HepG2 (cell line): ENCODE measurements around the gene OSGEPL1. TPM values are rescaled to one million over a fixed set of nuclear protein-coding genes. Genes with fewer than 3 reads are reported as not detected.

Experiments
- ATAC-seq: fragments of 200-7000 bp; cut with Tn5 transposase; 3 replicates; pipeline ENCODE4 v1.9.1; 2020; ENCODE audit warnings: mild to moderate bottlenecking, moderate library complexity
- BruUV-seq: library from RNA; stranded (reverse); fragments of 400-500 nt; replicated peaks from 2 replicates; lab custom pipeline; 2021; lab: Mats Ljungman, UMichigan
- CTCF ChIA-PET: fragments of 300-600 bp; formaldehyde crosslinking; extraction: SDS; loops from one replicate; lab custom pipeline; 2021; ENCODE audit warnings: low total read pairs, inconsistent platforms, low intra/inter-chr PET ratio; lab: Yijun Ruan, JAX
- POLR2A ChIA-PET: fragments of 350-600 bp; sonication (Branson Sonifier 250); formaldehyde crosslinking; loops from one replicate; lab custom pipeline; 2020; ENCODE audit warnings: antibody characterized with exemption, inconsistent platforms; lab: Yijun Ruan, JAX
- DNase-seq: peaks from one replicate; pipeline ENCODE4 v3.0.0-alpha.2; 2015; ENCODE audit warnings: low spot score
- FAIRE-seq: peaks from 3 replicates; lab custom pipeline; 2011; peaks lifted over from hg19 to GRCh38; lab: Jason Lieb, UNC
- H2AFZ ChIP-seq: one replicate; pipeline ENCODE4 v1.6.1; 2011; ENCODE audit warnings: low read length, inconsistent platforms
- H3K27ac ChIP-seq: fragments of 300-600 bp; 3 replicates; pipeline ENCODE4 v1.8.0; 2011; ENCODE audit warnings: mixed run types, mild to moderate bottlenecking, mixed read lengths, low read length, inconsistent platforms; ENCODE audit not compliant: insufficient read depth; ENCODE audit errors: extremely low read length
- H3K27me3 ChIP-seq, 2 experiments: fragments of 200-600 bp in 1 of 2; 2 replicates in 1 of 2; 3 replicates in 1 of 2; pipeline versions ENCODE4 v1.6.0 to v1.8.0; 2011; ENCODE audit warnings: low read length in 2 of 2, mild to moderate bottlenecking in 2 of 2, moderate library complexity in 2 of 2, inconsistent platforms in 1 of 2; ENCODE audit not compliant: insufficient read depth in 2 of 2, control insufficient read depth in 1 of 2
- H3K36me3 ChIP-seq, 2 experiments: fragments of 200-600 bp in 1 of 2; replicated peaks in 1 of 2; 2 replicates in 1 of 2; 3 replicates in 1 of 2; pipeline versions ENCODE4 v1.5.1 to v1.8.0; 2011; ENCODE audit warnings: low read length in 2 of 2, inconsistent platforms in 1 of 2; ENCODE audit not compliant: insufficient read depth in 2 of 2, control insufficient read depth in 1 of 2
- H3K4me1 ChIP-seq: 2 replicates; pipeline ENCODE4 v1.5.1; 2012; ENCODE audit warnings: low read length, inconsistent platforms; ENCODE audit not compliant: insufficient read depth
- H3K4me2 ChIP-seq: 2 replicates; pipeline ENCODE4 v1.6.0; 2011; ENCODE audit warnings: low read depth, low read length, inconsistent platforms
- H3K4me3 ChIP-seq, 3 experiments: fragments of 200-600 bp in 1 of 3; sonication (generic), shearing (Covaris generic) in 1 of 3; replicated peaks in 1 of 3; 2 replicates each; pipeline ENCODE4 v1.5.1; 2011 to 2016; ENCODE audit warnings: low read length in 3 of 3, inconsistent platforms in 2 of 3, low read depth in 2 of 3, mild to moderate bottlenecking in 2 of 3, control low read depth in 1 of 3, mixed read lengths in 1 of 3; ENCODE audit not compliant: insufficient read depth in 1 of 3
- H3K79me2 ChIP-seq: one replicate; pipeline ENCODE4 v1.6.1; 2011; ENCODE audit warnings: low read length, inconsistent platforms; ENCODE audit not compliant: insufficient read depth
- H3K9ac ChIP-seq: 2 replicates; pipeline ENCODE4 v1.6.0; 2011; ENCODE audit warnings: mild to moderate bottlenecking, low read depth, low read length, inconsistent platforms; ENCODE audit not compliant: insufficient read depth
- H3K9me3 ChIP-seq: 2 replicates; pipeline ENCODE4 v1.5.1; 2012; ENCODE audit warnings: mild to moderate bottlenecking, low read length
- H4K20me1 ChIP-seq: 2 replicates; pipeline ENCODE4 v1.6.0; 2011; ENCODE audit warnings: inconsistent platforms, mild to moderate bottlenecking, low read length, moderate library complexity; ENCODE audit not compliant: insufficient read depth
- AHR ChIP-seq: IDR thresholded peaks from 2 replicates; pipeline ENCODE4 v1.6.1; 2018; ENCODE audit warnings: missing genetic modification reagents, missing compliant biosample characterization
- CCAR2 ChIP-seq: fragments of 200-400 bp; formaldehyde crosslinking; optimal IDR thresholded peaks from 2 replicates; pipeline ENCODE3; 2018; ENCODE audit warnings: low read depth, mild to moderate bottlenecking, low read length, moderate library complexity
- DR1 ChIP-seq: sonication (generic); formaldehyde crosslinking; IDR thresholded peaks from 2 replicates; pipeline ENCODE4 v1.8.0; 2021; ENCODE audit warnings: mild to moderate bottlenecking, missing genetic modification reagents, inconsistent platforms
- KLF12 ChIP-seq: sonication (generic); formaldehyde crosslinking; IDR thresholded peaks from 2 replicates; pipeline ENCODE4 v1.4.0; 2020; ENCODE audit warnings: missing genetic modification reagents, borderline replicate concordance
- MXD3 ChIP-seq: IDR thresholded peaks from 2 replicates; pipeline ENCODE4 v1.6.1; 2016; ENCODE audit warnings: mild to moderate bottlenecking, missing biosample characterization, missing genetic modification reagents
- NFKB2 ChIP-seq: sonication (generic); formaldehyde crosslinking; IDR thresholded peaks from 2 replicates; pipeline ENCODE4 v1.4.0; 2020; ENCODE audit warnings: missing genetic modification reagents, borderline replicate concordance
- RARA ChIP-seq: IDR thresholded peaks from 2 replicates; pipeline ENCODE4 v1.6.1; 2016; ENCODE audit warnings: missing genetic modification reagents, missing compliant biosample characterization
- ZBTB7B ChIP-seq: sonication (generic); formaldehyde crosslinking; IDR thresholded peaks from 2 replicates; pipeline ENCODE4 v1.4.0; 2020; ENCODE audit warnings: missing genetic modification reagents
- ZFAT ChIP-seq: sonication (generic); formaldehyde crosslinking; conservative IDR thresholded peaks from 2 replicates; pipeline ENCODE4 v1.8.1; 2023; ENCODE audit warnings: missing genetic modification reagents, inconsistent platforms
- ZFP36L2 ChIP-seq: sonication (generic); formaldehyde crosslinking; IDR thresholded peaks from 2 replicates; pipeline ENCODE4 v1.4.0; 2020; ENCODE audit warnings: missing genetic modification reagents
- ZNF121 ChIP-seq: sonication (generic); formaldehyde crosslinking; IDR thresholded peaks from 2 replicates; pipeline ENCODE4 v1.5.0; 2020; ENCODE audit warnings: mild to moderate bottlenecking, missing genetic modification reagents
- ZNF296 ChIP-seq: sonication (generic); formaldehyde crosslinking; conservative IDR thresholded peaks from 2 replicates; pipeline ENCODE4 v1.5.0; 2020; ENCODE audit warnings: mild to moderate bottlenecking, missing genetic modification reagents
- ZNF318 ChIP-seq: sonication (generic); formaldehyde crosslinking; IDR thresholded peaks from 2 replicates; pipeline ENCODE4 v1.4.0; 2020; ENCODE audit warnings: mild to moderate bottlenecking, missing genetic modification reagents
- WGBS: methylation state at CpG from one replicate; pipeline ENCODE4 v1.1.6; 2017; ENCODE audit warnings: low lambda C conversion rate; 5-methylcytosine and 5-hydroxymethylcytosine counted together
- in situ Hi-C: cut with HindIII; loops from 2 replicates; pipeline ENCODE4 v1.10.0; 2017; ENCODE audit warnings: low pct_unique_long_range_greater_than_20kb; ENCODE audit not compliant: extremely low pct_ligation_motif_present
- intact Hi-C: fragments of 100-400 bp; cut with micrococcal nuclease; formaldehyde crosslinking; loops from one replicate; pipeline ENCODE4 v1.10.0; 2022; ENCODE audit not compliant: unreplicated experiment
- polyA plus RNA-seq, 8 experiments: library from polyadenylated mRNA; depleted of rRNA in 3 of 8; stranded (reverse) in 7 of 8; unstranded in 1 of 8; fragments of >200 nt; fragmentation: Illumina TruSeq in 4 of 8; extraction: Trizol in 4 of 8; gene quantifications; 2 replicates each; pipeline versions ENCODE4 v1.2.1 to v1.2.3, GENCODE V29; 2011 to 2016; ENCODE audit warnings: low read depth in 4 of 8, missing spikeins in 1 of 8, mixed read lengths in 1 of 8; ENCODE audit not compliant: insufficient read depth in 1 of 8
- total RNA-seq, 5 experiments: library from RNA; depleted of rRNA; stranded (reverse); fragments of >200 nt; fragmentation: Illumina TruSeq; extraction: Trizol; gene quantifications; 2 replicates each; pipeline ENCODE4 v1.2.3, GENCODE V29; 2016; ENCODE audit warnings: low read depth in 1 of 5

The OSGEPL1 gene
- total and polyA plus RNA-seq, 2 of the 13 experiments (the other 11 are each of a cell fraction or from before 2014, with no cell fraction given), result 10.2 to 10.8 TPM

DNA sequence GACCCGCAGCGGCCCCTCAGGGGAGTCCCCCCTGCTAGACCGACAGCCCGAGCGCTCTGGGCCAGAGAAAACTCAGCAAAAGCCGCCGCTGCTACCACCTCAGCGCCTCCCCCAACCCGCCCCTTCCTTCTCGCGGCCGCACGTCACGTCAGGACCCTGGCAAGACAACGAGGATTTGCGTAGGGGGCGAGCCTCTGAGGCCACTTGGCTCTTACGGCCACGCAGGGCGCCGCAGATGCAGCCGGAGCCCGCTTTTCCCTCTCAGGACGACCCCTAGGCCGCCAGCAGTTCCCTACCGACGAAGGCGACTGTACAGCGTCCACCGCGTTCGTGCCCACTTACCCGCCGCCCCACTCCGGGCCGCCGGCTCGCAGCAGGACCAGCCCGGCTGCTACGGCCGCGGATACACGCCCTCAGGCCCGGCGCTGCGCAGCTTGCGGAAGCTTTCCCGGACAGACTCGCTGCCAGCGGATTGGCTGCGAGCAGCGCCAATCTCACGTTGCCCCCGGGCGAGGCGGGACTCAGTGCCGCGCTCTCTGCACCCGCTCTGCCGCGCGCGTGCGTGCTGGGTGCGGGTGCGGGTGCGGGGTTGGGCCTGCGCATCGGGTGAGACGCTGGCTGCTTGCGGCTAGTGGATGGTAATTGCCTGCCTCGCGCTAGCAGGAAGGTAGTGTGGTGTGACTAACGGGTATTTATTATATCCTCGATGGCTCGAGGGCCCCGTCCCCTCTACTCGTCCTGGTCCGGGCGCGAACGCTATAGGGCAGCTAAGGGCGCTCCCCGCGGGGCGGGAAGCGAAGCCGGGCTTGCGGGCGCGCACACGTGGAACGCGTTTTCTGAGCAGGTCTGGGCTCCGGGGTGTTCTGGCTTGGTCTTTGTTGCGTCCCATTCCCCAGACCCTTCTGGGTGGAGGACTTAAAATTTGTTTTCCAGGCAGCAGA, 21.6 kb upstream of the OSGEPL1 start, which contains the start of the genes ORMDL1 and PMS1:
Gene ORMDL1 (minus strand): TSS at position 413 of the 941 bp plus-strand sequence. CDS start 1,744 bp downstream, outside the sequence.
Gene PMS1 (plus strand): TSS at position 524 of the 941 bp plus-strand sequence. CDS start 7,360 bp downstream, outside the sequence.
- Histone ChIP-seq H3K36me3 (peaks cover 4 to 18% of the 10 kb centered on the region in 2 experiments; a peak in 4 of 5 replicates), H3K9me3 (no peaks in the 10 kb centered on the region), H3K79me2 (peaks cover 72% of the 10 kb centered on the region), H3K4me2 (peak within 1 kb of the TSS; percentile 84), H3K4me1 (peaks cover 36% of the 10 kb centered on the region), H3K27me3 (no peaks in the 10 kb centered on the region; a peak in 1 of 5 replicates), H3K4me3 (peak within 1 kb of the TSS; percentile 79 to 83 (median 81)), H4K20me1 (no peaks in the 10 kb centered on the region; the same call in 1 of the 2 replicates), H3K27ac (peak within 1 kb of the TSS; percentile 94), H3K9ac (peak within 1 kb of the TSS; percentile 96), H2AFZ (peak within 1 kb of the TSS; percentile 85)
- in situ Hi-C loops, result no loop called here
- FAIRE-seq (no peak), ATAC-seq (peak; percentile 97), DNase-seq (peak; percentile 93)
- under 1% methylated on average over 37 of the region's 96 CpGs for whole genome bisulfite sequencing
- CTCF ChIA-PET, result interaction anchor here (1.4 kb wide), 1 partner anchor 123 kb away, joined by 5 read pairs; the partner anchor contains the start of gene ASNSD1
- TSS peak; percentile 72 for BruUV-seq
- POLR2A ChIA-PET, result interaction anchor here (0.6 to 2.8 kb wide), 19 partner anchors 9 to 535 kb away, joined by 3 to 51 read pairs (median 4); partner anchors contain the start of genes ASNSD1, HIBCH, OSGEPL1 and WDR75
- intact Hi-C loops, result loop anchor here (1.0 to 5.0 kb wide), 3 partner anchors 21 to 342 kb away; partner anchors contain the start of genes ASNSD1 and WDR75
- TF ChIP-seq DR1 (CRISPR knock-in tag) (peak; percentile 88; the same call in 1 of the 2 replicates), CCAR2 (peak; percentile 43), NFKB2 (CRISPR knock-in tag) (peak; percentile 99), ZNF121 (CRISPR knock-in tag) (no peak; the same call in 1 of the 2 replicates), ZFAT (peak; percentile 80), RARA (CRISPR knock-in tag) (0 out of 2 replicates have a peak, but pooled peaks have one; percentile 2), ZFP36L2 (CRISPR knock-in tag) (no peak; the same call in 1 of the 2 replicates), AHR (CRISPR knock-in tag) (peak; percentile 97), ZBTB7B (CRISPR knock-in tag) (peak; percentile 69; the same call in 1 of the 2 replicates), ZNF296 (CRISPR knock-in tag) (peak; percentile 64; the same call in 1 of the 2 replicates), ZNF318 (CRISPR knock-in tag) (no peak), MXD3 (CRISPR knock-in tag) (peak; percentile 90; the same call in 1 of the 2 replicates), KLF12 (CRISPR knock-in tag) (peak; percentile 96; the same call in 1 of the 2 replicates)
